ENCODE data around the gene HYPK.
"Not testable (repeated sequence)": the region's sequence is repeated elsewhere in the genome, so short reads cannot be mapped to it uniquely, and the experiment has no call there.

HYPK gene

GRCh38 chr15:43831519-43832052, 31.2 kb downstream of the HYPK start:
- H3K79me1 ChIP-seq (replicated peaks; ENCODE audit: low read length, poor library complexity, severe bottlenecking); H2BK120ac ChIP-seq (ENCODE audit: low read depth, low read length); H2BK15ac ChIP-seq (ENCODE audit: low read depth, poor library complexity, severe bottlenecking); H3K36me3 ChIP-seq (ENCODE audit: control insufficient read depth in 1 of 2, insufficient read depth in 2 of 2, low read depth in 1 of 2, low read length in 2 of 2); H3K4ac ChIP-seq (ENCODE audit: low read depth in 1 of 2, low read length in 2 of 2); H3K4me2 ChIP-seq (ENCODE audit: low read length, poor library complexity, severe bottlenecking); H3K14ac ChIP-seq (ENCODE audit: low read length in 2 of 2); H4K8ac ChIP-seq (ENCODE audit: low read length); H3K9me3 ChIP-seq (ENCODE audit: control insufficient read depth, low read length); H3K4me3 ChIP-seq (ENCODE audit: insufficient read depth in 1 of 2, low read depth in 1 of 2, low read length in 2 of 2); H2AK5ac ChIP-seq (ENCODE audit: low read length, severe bottlenecking); DNase-seq; H4K91ac ChIP-seq (ENCODE audit: low read length); H2BK12ac ChIP-seq (ENCODE audit: low read length in 2 of 2); H3K27ac ChIP-seq (ENCODE audit: low read length, poor library complexity, severe bottlenecking); H3K4me1 ChIP-seq (ENCODE audit: control insufficient read depth, insufficient read depth, low read depth, low read length); H2BK5ac ChIP-seq (ENCODE audit: low read depth, low read length, poor library complexity, severe bottlenecking); H3K23ac ChIP-seq (ENCODE audit: low read length in 2 of 2); H3K27me3 ChIP-seq (ENCODE audit: control insufficient read depth in 1 of 2, insufficient read depth in 1 of 2, low read length in 2 of 2); H2AFZ ChIP-seq (ENCODE audit: low read depth, low read length); H3K9ac ChIP-seq (ENCODE audit: low read length); H3K18ac ChIP-seq (ENCODE audit: low read depth in 1 of 2, low read length in 2 of 2): not testable (repeated sequence)
- 98% methylated on average over 14 of the region's 14 CpGs for WGBS

DNA sequence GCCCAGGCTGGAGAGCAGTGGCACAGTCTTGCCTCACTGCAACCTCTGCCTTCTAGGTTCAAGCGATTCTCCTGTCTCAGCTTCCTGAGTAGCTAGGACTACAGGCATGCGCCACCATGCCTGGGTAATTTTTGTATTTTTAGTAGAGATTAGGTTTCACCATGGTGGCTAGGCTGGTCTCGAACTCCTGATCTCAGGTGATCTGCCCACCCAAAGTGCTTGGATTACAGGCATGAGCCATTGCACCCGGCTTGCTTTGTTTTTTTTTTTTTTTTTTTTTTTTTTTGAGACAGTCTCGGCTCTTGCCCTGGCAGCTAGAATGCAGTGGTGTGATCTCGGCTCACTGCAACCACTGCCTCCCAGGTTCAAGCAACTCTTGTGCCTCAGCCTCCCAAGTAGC, 32.1 kb downstream of the HYPK start:
- not testable (repeated sequence) for H2BK15ac ChIP-seq (ENCODE audit: low read depth, poor library complexity, severe bottlenecking); H2BK12ac ChIP-seq (ENCODE audit: low read length in 2 of 2); H3K27ac ChIP-seq (ENCODE audit: low read length, poor library complexity, severe bottlenecking); H3K4me3 ChIP-seq (ENCODE audit: insufficient read depth in 1 of 2, low read depth in 1 of 2, low read length in 2 of 2); H2BK5ac ChIP-seq (ENCODE audit: low read depth, low read length, poor library complexity, severe bottlenecking); H3K23ac ChIP-seq (ENCODE audit: low read length in 2 of 2); H3K4me2 ChIP-seq (ENCODE audit: low read length, poor library complexity, severe bottlenecking); H3K4me1 ChIP-seq (ENCODE audit: control insufficient read depth, insufficient read depth, low read depth, low read length); H4K8ac ChIP-seq (ENCODE audit: low read length); H3K36me3 ChIP-seq (ENCODE audit: control insufficient read depth in 1 of 2, insufficient read depth in 2 of 2, low read depth in 1 of 2, low read length in 2 of 2); H3K9me3 ChIP-seq (ENCODE audit: control insufficient read depth, low read length); H2BK120ac ChIP-seq (ENCODE audit: low read depth, low read length); H4K91ac ChIP-seq (ENCODE audit: low read length); H3K14ac ChIP-seq (ENCODE audit: low read length in 2 of 2); H3K27me3 ChIP-seq (ENCODE audit: control insufficient read depth in 1 of 2, insufficient read depth in 1 of 2, low read length in 2 of 2); H2AFZ ChIP-seq (ENCODE audit: low read depth, low read length); H3K4ac ChIP-seq (ENCODE audit: low read depth in 1 of 2, low read length in 2 of 2); H3K9ac ChIP-seq (ENCODE audit: low read length); H2AK5ac ChIP-seq (ENCODE audit: low read length, severe bottlenecking); DNase-seq; H3K18ac ChIP-seq (ENCODE audit: low read depth in 1 of 2, low read length in 2 of 2)
- 100% methylated on average over 4 of the region's 6 CpGs for WGBS
- peaks cover 11% of the 10 kb centered on the region for H3K79me1 ChIP-seq (replicated peaks; ENCODE audit: low read length, poor library complexity, severe bottlenecking)

GRCh38 chr15:43845421-43845820, 45.0 kb downstream of the HYPK start:
- H2AK5ac ChIP-seq (ENCODE audit: low read length, severe bottlenecking): no peak overlapping the region
- no peak overlapping the region for H3K27ac ChIP-seq (ENCODE audit: low read length, poor library complexity, severe bottlenecking)
- H2BK120ac ChIP-seq (ENCODE audit: low read depth, low read length): no peak overlapping the region
- no peak overlapping the region for H4K8ac ChIP-seq (ENCODE audit: low read length)
- no peaks in the 10 kb centered on the region for H3K27me3 ChIP-seq (ENCODE audit: control insufficient read depth in 1 of 2, insufficient read depth in 1 of 2, low read length in 2 of 2)
- H3K9me3 ChIP-seq (ENCODE audit: control insufficient read depth, low read length): no peaks in the 10 kb centered on the region
- H3K4me2 ChIP-seq (ENCODE audit: low read length, poor library complexity, severe bottlenecking): no peak overlapping the region
- no peak overlapping the region for H2BK15ac ChIP-seq (ENCODE audit: low read depth, poor library complexity, severe bottlenecking)
- peaks cover 0 to 3% of the 10 kb centered on the region in 2 experiments for H3K36me3 ChIP-seq (ENCODE audit: control insufficient read depth in 1 of 2, insufficient read depth in 2 of 2, low read depth in 1 of 2, low read length in 2 of 2)
- no peak overlapping the region for H3K4me3 ChIP-seq (ENCODE audit: insufficient read depth in 1 of 2, low read depth in 1 of 2, low read length in 2 of 2)
- no peak overlapping the region for H4K91ac ChIP-seq (ENCODE audit: low read length)
- H3K23ac ChIP-seq (ENCODE audit: low read length in 2 of 2): no peak overlapping the region
- no peak overlapping the region for H2BK12ac ChIP-seq (ENCODE audit: low read length in 2 of 2)
- no peak overlapping the region for H2BK5ac ChIP-seq (ENCODE audit: low read depth, low read length, poor library complexity, severe bottlenecking)
- no peak overlapping the region for H3K18ac ChIP-seq (ENCODE audit: low read depth in 1 of 2, low read length in 2 of 2)
- H3K14ac ChIP-seq (ENCODE audit: low read length in 2 of 2): no peak overlapping the region
- H3K4me1 ChIP-seq (ENCODE audit: control insufficient read depth, insufficient read depth, low read depth, low read length): no peaks in the 10 kb centered on the region
- H2AFZ ChIP-seq (ENCODE audit: low read depth, low read length): no peak overlapping the region
- no peaks in the 10 kb centered on the region for H3K79me1 ChIP-seq (replicated peaks; ENCODE audit: low read length, poor library complexity, severe bottlenecking)
- no peak overlapping the region for H3K4ac ChIP-seq (ENCODE audit: low read depth in 1 of 2, low read length in 2 of 2)
- DNase-seq: no peak
- no peak overlapping the region for H3K9ac ChIP-seq (ENCODE audit: low read length)

DNA sequence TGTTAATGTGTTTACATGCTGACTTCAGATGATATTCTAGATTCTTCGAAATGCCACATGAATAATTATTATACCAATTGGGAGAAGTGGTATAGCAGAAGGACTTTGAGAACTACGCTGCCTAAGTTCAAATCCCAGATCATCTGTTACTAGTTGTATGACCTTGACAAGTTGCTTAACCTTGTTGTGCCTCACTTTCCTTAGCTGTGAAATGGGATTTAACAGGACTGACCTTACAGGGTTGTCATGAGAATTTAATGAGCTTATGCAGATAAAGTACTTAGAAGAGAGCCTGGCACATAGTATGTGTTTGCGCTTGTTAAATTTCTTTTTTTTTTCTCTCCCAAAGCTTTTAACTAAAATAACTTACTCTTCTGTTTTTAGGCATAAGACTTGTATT, 50.9 kb downstream of the HYPK start:
- H2BK15ac ChIP-seq (ENCODE audit: low read depth, poor library complexity, severe bottlenecking): no peak overlapping the region
- WGBS: 100% methylated on average over 2 of the region's 3 CpGs

More for the DNA sequence above, 50.9 kb downstream of the HYPK start:
- H3K27me3 ChIP-seq (ENCODE audit: control insufficient read depth in 1 of 2, insufficient read depth in 1 of 2, low read length in 2 of 2): no peaks in the 10 kb centered on the region
- H3K27ac ChIP-seq (ENCODE audit: low read length, poor library complexity, severe bottlenecking): no peak overlapping the region
- H4K8ac ChIP-seq (ENCODE audit: low read length): no peak overlapping the region
- H3K23ac ChIP-seq (ENCODE audit: low read length in 2 of 2): no peak overlapping the region
- peaks cover 0 to 6% of the 10 kb centered on the region in 2 experiments for H3K36me3 ChIP-seq (ENCODE audit: control insufficient read depth in 1 of 2, insufficient read depth in 2 of 2, low read depth in 1 of 2, low read length in 2 of 2)
- no peaks in the 10 kb centered on the region for H3K9me3 ChIP-seq (ENCODE audit: control insufficient read depth, low read length)
- no peak overlapping the region for H2AK5ac ChIP-seq (ENCODE audit: low read length, severe bottlenecking)
- DNase-seq: no peak
- no peaks in the 10 kb centered on the region for H3K4me1 ChIP-seq (ENCODE audit: control insufficient read depth, insufficient read depth, low read depth, low read length)
- no peak overlapping the region for H3K9ac ChIP-seq (ENCODE audit: low read length)
- no peak overlapping the region for H3K18ac ChIP-seq (ENCODE audit: low read depth in 1 of 2, low read length in 2 of 2)
- H2BK120ac ChIP-seq (ENCODE audit: low read depth, low read length): no peak overlapping the region
- no peak overlapping the region for H3K4ac ChIP-seq (ENCODE audit: low read depth in 1 of 2, low read length in 2 of 2)
- H2AFZ ChIP-seq (ENCODE audit: low read depth, low read length): no peak overlapping the region
- H2BK5ac ChIP-seq (ENCODE audit: low read depth, low read length, poor library complexity, severe bottlenecking): no peak overlapping the region
- no peak overlapping the region for H3K14ac ChIP-seq (ENCODE audit: low read length in 2 of 2)
- H3K79me1 ChIP-seq (replicated peaks; ENCODE audit: low read length, poor library complexity, severe bottlenecking): no peaks in the 10 kb centered on the region
- no peak overlapping the region for H3K4me2 ChIP-seq (ENCODE audit: low read length, poor library complexity, severe bottlenecking)
- H3K4me3 ChIP-seq (ENCODE audit: insufficient read depth in 1 of 2, low read depth in 1 of 2, low read length in 2 of 2): no peak overlapping the region
- H4K91ac ChIP-seq (ENCODE audit: low read length): no peak overlapping the region
- no peak overlapping the region for H2BK12ac ChIP-seq (ENCODE audit: low read length in 2 of 2)

Data from mesenchymal stem cell (in vitro differentiated cells and primary cell).